ENCODE measurements around the gene FRMD1. TPM values are rescaled to one million over a fixed set of nuclear protein-coding genes. Genes with fewer than 3 reads are reported as not detected.

FRMD1 gene
- total and polyA plus RNA-seq, 2 of the 8 experiments (the other 6 are each of a cell fraction or from before 2014, with no cell fraction given) = 0.36 TPM; not detected in 1

DNA sequence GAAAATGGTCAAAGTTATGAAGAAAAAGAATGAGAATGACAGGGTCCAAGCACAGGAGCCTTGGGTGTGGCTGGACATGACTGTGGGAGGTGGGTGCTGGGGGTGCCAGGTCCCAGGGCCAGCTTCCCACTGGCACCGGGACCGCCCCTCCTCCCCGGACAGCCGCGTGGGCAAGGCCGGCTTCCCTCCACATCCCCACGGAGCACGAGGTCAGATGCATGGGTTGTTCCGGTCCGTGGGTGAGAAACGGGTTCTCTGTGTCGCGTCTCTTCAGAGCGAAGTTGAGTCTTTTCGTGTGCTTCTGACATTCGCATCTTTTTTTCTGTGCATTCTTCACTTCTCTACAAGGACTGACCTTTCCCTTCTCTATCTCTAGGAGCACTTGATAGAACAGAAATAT is 51.5 kb downstream of the FRMD1 start:
- CTCF ChIA-PET (ENCODE audit: partially characterized antibody) = interaction anchor here (1.0 kb wide), 1 partner anchor 10 kb away, joined by 3 read pairs; no protein-coding TSS in a partner anchor

More for the DNA sequence above, 51.5 kb downstream of the FRMD1 start:
- Histone ChIP-seq H3K14ac (ENCODE audit: insufficient read length) (no peak overlapping the region), H3K18ac (ENCODE audit: extremely low read depth, low read length) (no peak overlapping the region), H2BK12ac (ENCODE audit: low read depth, low read length) (no peak overlapping the region), H3K4ac (replicated peaks; ENCODE audit: insufficient read length, low read depth, low read length) (no peak overlapping the region), H3K27me3 (replicated peaks in 1 of 4; ENCODE audit: control insufficient read depth in 3 of 4, extremely low read depth in 1 of 4, insufficient read depth in 3 of 4, low read length in 3 of 4) (no peaks in the 10 kb centered on the region), H3K4me1 (replicated peaks in 1 of 4; ENCODE audit: control insufficient read depth in 3 of 4, insufficient read depth in 4 of 4, low read length in 3 of 4) (peaks cover 0 to 2% (median 0%) of the 10 kb centered on the region in 4 experiments; a peak in 2 of 7 replicates), H3K4me2 (ENCODE audit: insufficient read depth in 1 of 2, low read depth in 2 of 2, low read length in 2 of 2) (no peak overlapping the region), H2AFZ (ENCODE audit: low read length) (no peak overlapping the region), H4K91ac (replicated peaks; ENCODE audit: insufficient read length, low read length) (no peak overlapping the region), H4K8ac (ENCODE audit: extremely low read depth, insufficient read depth, low read length) (no peak overlapping the region), H3K9me3 (ENCODE audit: insufficient read depth in 2 of 2, low read depth in 1 of 2, low read length in 1 of 2) (no peaks in the 10 kb centered on the region), H2AK5ac (ENCODE audit: low read depth, low read length) (no peak overlapping the region), H2BK5ac (ENCODE audit: low read depth, low read length) (no peak overlapping the region), H3K4me3 (ENCODE audit: extremely low read depth in 1 of 4, insufficient read depth in 2 of 4, low read depth in 3 of 4, low read length in 4 of 4) (no peak overlapping the region), H3K79me2 (ENCODE audit: control insufficient read depth in 1 of 2, insufficient read depth in 2 of 2, low read length in 2 of 2) (no peaks in the 10 kb centered on the region), H3K23ac (ENCODE audit: insufficient read length) (no peak overlapping the region), H3K56ac (replicated peaks; ENCODE audit: insufficient read length, low read depth, low read length) (no peak overlapping the region), H2BK20ac (ENCODE audit: low read length) (no peak overlapping the region), H4K20me1 (replicated peaks in 1 of 2; ENCODE audit: control insufficient read depth in 1 of 2, insufficient read depth in 2 of 2, low read length in 2 of 2) (no peaks in the 10 kb centered on the region), H2BK120ac (replicated peaks; ENCODE audit: low read depth, low read length) (no peak overlapping the region), H3K27ac (ENCODE audit: low read depth, low read length) (no peak overlapping the region), H3K9ac (replicated peaks in 1 of 4; ENCODE audit: extremely low read depth in 1 of 4, low read depth in 3 of 4, low read length in 3 of 4) (no peak overlapping the region), H3K23me2 (ENCODE audit: low read depth, low read length) (no peaks in the 10 kb centered on the region), H4K5ac (ENCODE audit: insufficient read length, low read depth, low read length) (no peak overlapping the region), H3K36me3 (ENCODE audit: control insufficient read depth in 2 of 4, insufficient read depth in 4 of 4, low read length in 3 of 4) (no peaks in the 10 kb centered on the region), H3K79me1 (ENCODE audit: low read depth, low read length) (no peaks in the 10 kb centered on the region), H2BK15ac (ENCODE audit: low read length) (no peak overlapping the region)
- DNase-seq (ENCODE audit: low read depth in 1 of 2, low spot score in 2 of 2) = no peak
- WGBS, 2 experiments (ENCODE audit: extremely low coverage in 1 of 2, insufficient coverage in 1 of 2, insufficient read length in 1 of 2, insufficient replicate concordance in 2 of 2, low coverage in 1 of 2, low lambda C conversion rate in 2 of 2, missing lambda C conversion rate in 1 of 2) = 83% methylated on average over 10 of the region's 16 CpGs; no CpG with 5 or more reads in 1 of the 2 experiments
- TF ChIP-seq SIX5 (IDR thresholded peaks at IDR 0.05; ENCODE audit: low read depth, low read length) = no peak
- TF ChIP-seq JUND (IDR thresholded peaks at IDR 0.05; ENCODE audit: low read length) = no peak
- no peak for TF ChIP-seq TBP (IDR thresholded peaks at IDR 0.05; ENCODE audit: low read depth, low read length)
- TF ChIP-seq KDM4A (IDR thresholded peaks at IDR 0.05; ENCODE audit: low read depth, low read length, severe bottlenecking) = no peak
- TF ChIP-seq RAD21 (IDR thresholded peaks at IDR 0.05 in 1 of 2, conservative IDR thresholded peaks at IDR 0.05 in 1 of 2; ENCODE audit: low read depth in 2 of 2, low read length in 2 of 2) = no peak
- TF ChIP-seq, protein P1, sequence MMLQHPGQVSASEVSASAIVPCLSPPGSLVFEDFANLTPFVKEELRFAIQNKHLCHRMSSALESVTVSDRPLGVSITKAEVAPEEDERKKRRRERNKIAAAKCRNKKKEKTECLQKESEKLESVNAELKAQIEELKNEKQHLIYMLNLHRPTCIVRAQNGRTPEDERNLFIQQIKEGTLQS (IDR thresholded peaks at IDR 0.05; ENCODE audit: insufficient read depth, low read depth, low read length) = no peak
- TF ChIP-seq TEAD4 (IDR thresholded peaks at IDR 0.05; ENCODE audit: low read depth, low read length) = no peak
- no peak for TF ChIP-seq SUZ12 (IDR thresholded peaks at IDR 0.05; ENCODE audit: low read length)
- no peak for TF ChIP-seq MAFK (IDR thresholded peaks at IDR 0.05; ENCODE audit: low read depth, low read length)
- no peak for TF ChIP-seq CBX5 (IDR thresholded peaks at IDR 0.05; ENCODE audit: low read depth, low read length)
- FAIRE-seq = no peak
- POLR2A ChIA-PET (ENCODE audit: partially characterized antibody) = no interaction called here
